Activated T-cell treated with anti-CD3 and anti-CD28 coated beads for 48 hours (primary cell): ENCODE measurements around the gene ZSCAN31.

Experiments used
- DNase-seq: peaks from one replicate; pipeline ENCODE4 v3.0.0-alpha.2; 2020; ENCODE audit warnings: low read depth

The ZSCAN31 gene

DNA sequence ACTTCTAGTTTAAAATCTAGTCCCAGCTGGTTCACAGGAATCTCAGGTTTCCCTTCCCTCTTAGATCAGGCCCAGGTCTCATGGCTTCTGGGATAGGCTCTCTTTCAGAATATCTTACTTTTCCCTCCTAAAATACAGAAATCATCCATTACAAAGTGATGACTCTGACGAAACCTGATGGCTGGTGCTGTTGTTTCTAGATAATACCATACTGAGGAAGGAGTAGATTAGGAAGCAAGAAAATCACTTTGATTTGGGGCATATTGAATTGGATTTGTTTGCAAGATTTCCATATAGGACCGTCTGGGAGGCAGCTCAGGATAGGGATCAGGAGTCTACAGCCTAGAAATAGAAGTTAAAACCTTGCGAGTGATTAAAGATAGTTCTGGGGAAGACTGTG, 17.4 kb upstream of the ZSCAN31 start:
- DNase-seq, result no peak

DNA sequence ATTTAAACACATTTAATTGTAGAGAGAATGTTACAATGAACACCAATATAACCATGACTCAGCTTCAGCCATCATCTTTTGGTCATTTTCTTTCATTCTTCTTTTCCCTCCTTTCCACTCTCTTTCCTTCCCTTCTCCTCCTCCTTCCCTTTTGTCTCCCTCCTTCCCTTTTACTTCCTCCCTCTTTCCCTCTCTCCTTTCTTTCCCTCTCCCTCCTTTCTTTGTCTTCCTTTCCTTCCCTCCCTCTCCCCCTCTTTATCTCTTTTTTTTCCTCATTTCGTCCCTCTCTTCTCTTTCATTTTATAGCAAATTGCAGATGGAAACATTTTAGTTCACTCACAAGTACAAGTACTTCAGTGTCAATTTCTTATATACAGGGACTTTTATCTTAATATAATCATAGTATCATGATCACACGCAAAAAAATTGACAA, 15.6 kb upstream of the ZSCAN31 start:
- DNase-seq, result no peak

DNA sequence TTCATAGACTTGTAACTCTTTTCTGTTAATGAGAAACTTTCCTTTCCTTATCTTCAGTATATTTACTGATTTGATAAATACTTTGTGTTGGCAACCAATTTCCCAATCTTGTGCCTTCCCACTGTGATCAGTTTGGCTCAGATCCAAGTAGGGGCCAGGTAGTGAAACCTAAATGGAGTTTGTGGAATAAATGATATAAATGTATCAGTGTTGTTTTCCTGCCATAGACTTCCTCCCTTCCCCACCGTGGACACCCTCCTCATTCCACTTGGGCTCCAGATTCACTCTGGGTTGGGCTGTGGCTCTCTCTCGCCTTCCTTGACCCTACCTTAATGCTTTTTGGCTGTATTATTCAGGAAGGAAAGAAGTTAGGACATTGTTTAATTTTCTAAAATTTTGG, 15.1 kb upstream of the ZSCAN31 start:
- no peak for DNase-seq

DNA sequence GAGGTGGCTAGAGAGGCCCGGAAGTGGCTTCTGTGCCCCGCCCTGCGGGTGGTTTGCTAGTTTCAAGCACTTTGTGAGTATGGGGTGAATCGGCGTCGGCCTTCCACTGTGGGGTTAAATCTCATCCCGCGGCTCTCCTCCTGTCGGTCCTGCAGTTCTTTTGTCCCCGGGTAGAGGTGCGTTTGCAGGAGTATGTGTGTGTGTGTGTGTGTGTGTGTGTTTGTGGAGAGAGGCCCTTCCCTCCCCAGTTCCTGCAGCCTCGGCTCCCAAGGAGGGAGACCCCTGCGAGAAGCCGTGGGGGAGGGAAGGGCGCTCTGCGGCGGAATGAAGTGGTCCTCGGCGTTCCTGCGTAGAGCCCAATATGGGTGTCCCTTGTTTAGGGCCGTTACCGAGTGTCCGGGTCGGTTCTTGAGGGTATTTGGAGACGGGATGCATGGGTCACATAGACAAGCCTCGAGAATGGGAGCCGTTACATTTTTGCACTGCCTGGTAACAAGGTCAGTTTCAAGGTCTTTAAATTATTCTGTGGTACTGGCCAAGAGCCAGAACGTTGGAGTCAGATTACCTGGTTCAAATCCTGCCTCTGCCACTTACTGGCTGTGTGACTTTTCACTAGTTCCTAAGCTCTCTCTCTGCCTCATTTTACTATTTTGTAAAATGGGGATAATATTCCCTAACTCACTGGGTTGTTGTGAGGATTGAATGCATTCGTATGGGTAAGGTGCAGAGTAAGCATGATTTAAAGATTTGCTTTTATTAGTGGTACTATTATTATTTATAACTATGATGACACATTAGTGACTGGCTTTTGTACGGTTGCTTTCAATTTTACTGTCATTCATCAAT, 14.2 kb upstream of the ZSCAN31 start, which contains the start of gene ZKSCAN3:
ZKSCAN3 (plus strand) TSS at position 56 of the 846 bp plus-strand sequence. CDS start 9,640 bp downstream, outside the sequence.
- DNase-seq, result peak; percentile 82

DNA sequence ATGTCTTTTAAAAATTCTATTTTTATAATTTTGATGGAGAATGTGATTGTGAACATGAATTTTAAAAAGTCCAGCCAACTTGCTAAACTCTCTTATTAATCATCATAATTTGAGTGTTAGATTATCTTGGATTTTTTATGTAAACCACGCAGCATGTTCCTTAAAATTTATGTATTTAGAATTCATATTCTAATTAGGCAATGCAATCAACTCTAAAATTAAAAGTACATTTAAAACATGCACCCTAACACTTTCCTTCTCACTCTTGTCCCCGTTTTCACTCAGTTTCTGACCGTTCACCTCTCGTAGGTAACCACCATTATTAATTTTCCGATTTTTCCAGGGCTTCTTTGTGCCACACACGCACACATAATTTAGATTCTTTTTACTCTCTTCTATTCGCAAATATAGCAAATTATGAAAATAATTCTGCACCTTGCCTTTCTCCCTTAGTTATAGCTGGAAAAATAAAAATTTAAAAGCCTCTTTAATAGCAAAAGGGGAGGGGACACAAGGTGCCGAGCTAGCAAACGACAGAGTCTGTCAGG, 13.5 kb upstream of the ZSCAN31 start:
- no peak for DNase-seq

DNA sequence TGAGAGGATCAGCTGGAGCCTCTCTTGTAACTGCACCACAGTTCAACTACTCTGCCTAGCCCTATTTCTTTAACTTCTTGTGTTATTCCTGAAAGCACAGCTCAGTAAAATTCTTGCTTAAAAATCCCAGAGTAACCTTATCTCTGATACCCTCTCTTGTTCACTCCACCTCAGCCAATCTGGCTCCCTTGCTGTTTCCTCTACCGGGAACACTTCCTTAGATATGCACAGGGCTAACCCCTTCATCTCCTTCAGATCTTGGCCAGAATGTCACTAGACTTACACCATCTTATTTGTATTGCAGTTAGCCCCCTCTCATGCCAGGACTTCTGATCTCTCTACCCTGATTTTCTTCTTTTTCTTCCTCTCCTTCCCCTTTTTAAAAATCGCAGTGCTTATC, 11.2 kb upstream of the ZSCAN31 start:
- no peak for DNase-seq

DNA sequence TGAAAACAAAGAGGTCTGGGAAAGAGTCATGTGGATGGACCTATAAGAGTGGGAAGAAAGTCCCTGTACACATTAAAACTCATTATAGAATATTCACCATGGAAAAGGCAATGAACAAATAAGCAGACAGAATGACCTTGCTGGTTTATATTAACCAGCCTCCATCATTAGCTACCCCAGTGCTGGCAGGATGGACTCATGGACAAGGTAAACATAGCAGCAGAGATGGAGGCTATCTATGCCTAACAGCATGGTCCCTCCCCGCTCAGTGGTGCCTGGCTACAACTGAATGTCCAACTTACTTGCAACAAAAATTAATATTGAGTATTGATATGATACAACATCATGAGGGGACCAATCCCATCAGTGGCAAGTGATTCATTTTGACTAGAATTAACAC, 9.3 kb upstream of the ZSCAN31 start:
- DNase-seq, result no peak

DNA sequence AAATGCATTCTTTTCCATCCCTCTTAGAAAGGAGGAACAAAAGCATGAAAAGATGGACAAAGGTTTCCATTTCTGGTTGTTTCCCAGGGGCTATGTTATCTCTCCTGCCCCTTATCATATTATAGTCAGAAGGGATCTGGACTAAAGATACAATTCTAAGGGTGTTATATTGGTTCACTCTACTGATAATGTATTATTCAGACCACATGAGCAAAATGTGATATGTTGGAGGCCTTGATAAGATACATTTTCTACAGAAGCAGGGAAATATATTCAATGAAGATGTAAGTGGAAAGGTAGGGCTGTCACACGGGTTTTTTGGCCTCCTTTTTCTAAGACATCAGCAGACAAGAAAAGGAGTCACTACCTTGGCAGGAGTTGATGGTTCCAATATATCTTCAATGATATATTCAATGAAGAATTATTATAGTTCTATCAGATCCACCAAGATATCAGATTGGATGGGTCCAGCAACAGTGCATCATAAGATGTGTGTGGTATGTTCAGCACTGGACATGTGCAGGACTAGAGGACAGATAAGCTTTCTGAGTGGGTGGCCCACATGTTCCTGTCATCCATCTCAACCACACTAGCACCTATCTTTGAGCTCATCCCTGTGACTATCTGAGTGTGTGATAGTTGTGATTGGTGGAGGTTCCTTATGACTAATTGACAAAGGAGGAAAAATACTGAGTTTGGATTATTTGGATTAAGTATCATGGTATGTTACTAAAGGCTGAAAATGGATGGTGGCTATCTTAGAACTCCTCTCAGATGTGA, 8.1 kb upstream of the ZSCAN31 start:
- DNase-seq, result no peak

DNA sequence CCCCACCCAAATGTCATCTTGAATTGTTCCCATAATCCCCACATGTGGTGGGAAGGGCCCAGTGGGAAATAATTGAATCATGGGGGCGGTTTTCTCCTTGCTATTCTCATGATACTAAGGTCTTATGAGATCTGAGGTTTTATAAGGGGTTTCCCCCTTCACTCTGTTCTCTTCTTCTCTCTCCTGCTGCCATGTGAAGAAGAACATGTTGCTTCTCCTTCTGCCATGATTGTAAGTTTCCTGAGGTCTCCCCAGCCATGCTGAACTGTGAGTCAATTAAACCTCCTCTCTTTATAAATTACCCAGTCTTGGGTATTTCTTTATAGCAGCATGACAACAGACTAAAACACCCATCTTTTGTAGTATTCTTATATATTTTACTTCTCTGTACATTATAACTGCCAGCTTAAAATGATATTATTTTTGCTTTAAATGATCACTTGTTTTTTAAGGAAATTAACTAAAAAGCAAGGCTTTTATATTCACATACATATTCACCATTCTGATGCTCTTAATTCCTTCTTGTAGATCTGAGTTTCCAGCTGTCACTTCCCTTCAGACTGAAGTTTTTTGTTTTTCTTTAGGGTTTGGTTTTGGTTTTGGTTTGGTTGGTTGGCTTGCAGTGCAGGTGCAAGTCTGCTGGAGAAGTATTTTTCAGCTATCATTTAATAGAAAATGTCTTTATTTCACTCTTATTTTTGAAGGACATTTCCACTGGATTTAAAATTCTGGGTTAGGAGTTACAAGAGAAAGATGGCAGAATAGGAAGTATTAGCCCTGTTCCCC, 4.6 kb upstream of the ZSCAN31 start:
- DNase-seq, result no peak

DNA sequence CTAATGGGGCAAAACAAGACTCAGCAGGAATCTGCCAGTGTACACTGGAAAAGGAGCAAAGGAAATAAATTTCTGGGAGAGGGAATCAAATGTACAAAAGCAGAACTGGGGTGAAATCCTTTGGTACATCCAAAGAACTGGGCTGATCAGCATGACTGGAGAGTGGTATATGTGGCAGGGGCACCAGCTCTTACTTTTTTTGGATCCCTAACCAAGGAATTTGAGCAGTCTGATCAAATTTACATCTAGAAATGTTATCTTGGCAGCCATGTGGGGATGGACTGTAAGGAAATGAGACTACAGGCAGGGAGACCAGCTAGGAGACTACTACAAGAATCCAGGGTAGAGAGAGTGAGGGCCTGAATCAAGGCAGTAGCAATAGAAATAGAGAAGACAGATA, 1.2 kb upstream of the ZSCAN31 start:
- DNase-seq, result no peak

DNA sequence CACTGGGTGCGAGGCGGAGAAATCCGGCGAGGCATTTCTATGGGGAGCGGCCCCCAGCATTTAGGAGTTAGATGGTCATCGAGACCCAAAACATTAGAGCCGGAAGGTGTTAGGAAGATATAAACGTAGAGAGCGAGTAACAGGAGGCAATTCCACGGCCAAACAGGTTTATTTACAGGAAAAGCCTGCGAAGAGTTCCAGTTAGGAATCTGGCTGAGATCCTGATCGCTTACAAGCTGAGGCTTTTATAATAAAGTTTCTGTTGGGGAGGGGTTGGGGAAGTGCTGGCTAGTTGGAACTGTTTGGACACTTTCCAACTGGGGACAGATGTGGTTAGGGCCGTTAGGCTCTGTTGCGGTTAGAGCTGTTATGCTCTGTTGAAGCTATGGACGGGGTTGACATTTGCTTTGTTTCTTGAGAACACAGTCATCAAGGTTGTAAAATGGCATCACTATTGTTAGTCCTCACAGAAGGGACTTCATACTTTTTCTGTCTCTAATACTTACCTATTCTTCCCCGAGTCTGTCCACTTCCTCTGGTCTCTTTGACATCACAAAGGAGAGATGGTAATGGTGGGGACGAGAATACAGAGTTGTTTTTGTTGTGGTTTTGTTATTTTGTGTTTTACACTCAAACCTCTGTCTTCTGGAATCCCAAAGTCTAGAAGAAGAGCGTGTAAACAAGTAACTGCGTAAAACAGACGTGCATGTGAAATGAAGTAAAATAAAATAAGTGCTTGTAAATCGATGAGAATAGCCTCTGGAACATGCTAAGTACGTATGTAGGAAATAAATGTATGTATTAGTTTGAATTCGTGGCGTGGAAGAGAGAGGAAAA, 554 bp upstream of the ZSCAN31 start:
- DNase-seq, result no peak

DNA sequence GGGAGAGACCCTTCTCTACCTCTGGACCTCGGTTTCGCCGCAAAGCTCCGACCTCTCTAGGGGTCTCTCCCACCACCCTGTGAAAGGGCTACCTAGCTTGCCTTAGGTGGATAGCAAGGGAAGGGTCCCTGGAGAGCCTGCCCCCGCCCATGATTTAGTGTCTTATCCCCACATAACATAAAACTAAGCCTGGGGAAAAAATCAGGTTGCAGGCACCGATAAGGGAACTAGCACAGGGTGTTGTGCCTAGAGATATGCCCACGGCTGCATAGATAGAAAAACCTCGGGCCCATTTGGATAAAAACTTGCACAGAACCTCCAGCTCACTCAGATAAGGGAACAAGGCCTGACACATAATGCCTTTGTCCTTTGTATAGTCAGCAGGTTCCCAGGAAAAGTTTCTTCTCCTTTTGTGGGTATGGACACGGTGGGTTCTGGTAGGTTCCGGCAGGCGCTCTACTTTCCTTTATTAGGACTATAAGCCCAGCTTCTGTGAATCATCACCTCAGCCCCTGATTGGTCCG, 846 bp downstream of the ZSCAN31 start:
- no peak for DNase-seq

DNA sequence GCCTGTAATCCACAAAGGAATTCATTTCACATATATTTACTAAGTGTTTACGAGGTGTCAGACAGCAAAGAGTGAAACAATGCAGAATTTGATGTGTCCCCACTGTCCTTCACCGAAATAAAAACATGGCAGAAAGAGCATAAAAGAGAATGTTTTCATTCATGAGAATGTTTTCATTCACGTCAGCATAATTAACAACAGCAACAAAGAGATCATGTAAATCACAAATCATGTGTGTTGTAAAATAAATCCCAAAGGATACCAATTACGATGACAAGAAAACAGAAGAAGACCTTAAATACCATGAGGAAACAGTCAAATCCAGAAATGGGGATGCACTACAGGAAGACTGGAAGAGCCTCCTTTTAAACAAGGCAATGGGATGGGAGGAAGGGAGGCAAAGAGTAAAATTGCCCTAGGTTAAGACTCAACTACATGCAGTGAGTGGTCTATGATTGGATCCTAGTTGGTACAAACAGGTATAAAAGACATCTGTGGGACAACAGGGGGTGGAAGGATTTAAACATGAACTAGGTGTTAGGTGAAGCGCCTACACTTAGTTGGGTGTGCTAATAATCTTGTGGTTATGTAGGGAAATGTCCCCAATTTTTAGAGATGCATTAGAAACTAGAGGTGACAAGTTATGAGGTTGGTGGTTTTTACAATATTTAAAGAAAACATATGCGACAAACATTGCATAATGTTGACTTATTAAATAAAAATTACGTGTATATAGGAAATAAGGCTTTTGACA, 1.5 kb downstream of the ZSCAN31 start:
- no peak for DNase-seq

DNA sequence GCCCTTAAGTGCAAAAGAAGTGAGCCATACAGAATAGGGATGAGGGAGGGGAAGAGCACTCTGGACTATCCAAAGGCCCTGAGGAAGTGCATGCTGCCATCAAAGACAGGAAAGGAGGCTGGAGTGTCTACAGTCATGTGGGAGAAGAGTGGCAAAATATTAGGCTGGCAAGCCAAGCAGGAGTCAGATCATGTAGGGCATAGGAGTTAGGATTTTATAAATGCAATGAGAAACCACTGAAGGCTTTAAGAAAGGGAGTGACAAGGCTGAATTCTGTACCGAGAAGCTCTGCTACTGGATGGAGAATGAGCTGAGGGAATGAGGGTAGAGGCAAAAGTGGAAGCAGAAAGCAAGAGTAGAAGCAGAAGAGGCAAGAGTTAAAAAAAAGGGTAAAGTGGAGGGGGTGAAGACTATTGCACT, 2.3 kb downstream of the ZSCAN31 start:
- no peak for DNase-seq

DNA sequence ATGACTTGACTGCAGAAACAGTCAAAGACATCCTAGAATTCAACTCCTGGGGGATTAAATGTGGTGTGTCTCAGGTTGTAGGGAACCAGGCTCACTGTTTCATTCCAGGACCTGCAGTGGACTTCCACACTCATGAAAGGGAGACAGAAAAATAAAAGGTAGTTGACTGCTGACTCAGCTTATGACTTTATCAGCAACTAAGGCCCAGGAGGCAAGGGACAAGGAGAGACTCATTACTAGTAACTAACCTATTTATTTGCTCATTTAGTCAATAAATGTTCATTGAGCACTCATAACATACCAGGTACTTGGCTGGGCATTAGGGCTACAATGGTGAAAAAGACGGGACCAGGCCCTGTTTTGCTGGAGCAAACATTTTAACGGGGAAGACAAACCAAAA, 2.9 kb downstream of the ZSCAN31 start:
- no peak for DNase-seq

DNA sequence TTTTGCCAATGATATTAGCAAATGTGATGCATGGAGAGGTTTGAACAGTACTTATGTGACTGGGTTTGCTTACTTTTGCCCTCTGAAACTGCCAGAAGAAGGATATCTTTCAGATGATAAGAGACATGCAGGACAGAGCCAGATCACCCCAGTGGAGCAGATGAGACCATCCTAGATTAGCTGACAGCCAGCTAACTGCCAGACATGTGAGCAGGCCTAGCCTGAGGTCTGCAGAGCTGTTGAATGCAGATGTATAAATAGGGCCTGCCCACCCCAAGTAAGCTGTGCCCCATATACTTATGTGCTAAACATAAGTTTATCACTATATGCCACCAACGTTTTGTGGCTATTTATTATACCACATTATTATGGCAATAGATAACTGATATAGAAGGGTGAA, 5.9 kb downstream of the ZSCAN31 start:
- DNase-seq, result no peak

DNA sequence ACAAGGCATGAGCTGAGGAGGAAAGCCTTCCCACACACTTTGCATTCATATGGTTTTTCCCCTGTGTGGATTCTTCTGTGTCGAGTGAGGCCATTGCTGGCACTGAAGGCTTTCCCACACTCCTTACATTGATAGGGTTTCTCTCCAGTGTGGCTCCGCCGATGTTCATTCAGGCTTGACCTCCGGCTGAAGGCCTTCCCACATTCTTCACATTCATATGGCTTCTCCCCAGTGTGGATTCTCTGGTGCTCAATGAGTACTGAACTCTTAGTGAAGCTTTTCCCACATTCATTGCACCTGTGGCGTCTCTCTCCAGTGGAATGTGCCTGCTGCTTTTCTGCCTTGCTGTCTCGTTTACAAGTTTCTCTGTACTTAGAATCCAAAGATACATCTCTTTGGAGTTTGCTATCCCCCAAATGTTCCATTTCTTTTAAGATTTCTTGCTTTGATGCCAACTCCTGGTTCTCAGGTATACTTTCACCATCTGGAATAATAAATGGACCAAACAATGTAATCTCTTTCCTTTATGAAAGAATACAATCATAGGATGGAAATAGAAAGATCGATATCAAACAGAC, 9.5 kb downstream of the ZSCAN31 start:
- DNase-seq, result no peak

DNA sequence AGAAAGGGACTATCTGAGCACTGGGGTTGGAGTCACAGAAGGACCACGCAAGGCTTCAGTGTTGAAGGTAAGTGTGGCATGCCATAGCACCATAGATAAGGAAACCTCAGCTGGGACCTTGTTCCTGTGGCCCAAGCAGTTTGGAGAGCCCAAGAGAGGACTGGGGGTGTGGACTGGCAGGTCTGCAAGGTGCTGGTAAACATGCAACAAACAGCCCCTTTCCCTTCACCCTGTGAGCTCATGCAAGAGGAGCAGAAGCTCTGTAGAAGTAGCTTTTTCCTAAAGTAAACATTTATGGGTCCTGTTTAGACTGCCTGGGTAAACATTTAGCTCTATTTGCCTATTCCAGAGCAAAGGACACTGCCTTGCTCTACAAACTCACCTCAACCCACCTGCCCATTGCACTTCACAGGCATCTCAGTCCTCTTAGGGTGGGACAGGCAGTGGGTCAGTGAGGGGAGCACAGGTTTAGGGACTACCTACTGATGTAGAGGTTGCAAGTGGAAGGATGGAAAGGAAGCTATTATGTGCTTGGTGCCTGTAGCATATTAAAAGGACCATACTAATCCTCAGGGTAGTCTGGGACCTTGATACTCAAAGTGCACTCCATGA, 12.0 kb downstream of the ZSCAN31 start:
- no peak for DNase-seq

DNA sequence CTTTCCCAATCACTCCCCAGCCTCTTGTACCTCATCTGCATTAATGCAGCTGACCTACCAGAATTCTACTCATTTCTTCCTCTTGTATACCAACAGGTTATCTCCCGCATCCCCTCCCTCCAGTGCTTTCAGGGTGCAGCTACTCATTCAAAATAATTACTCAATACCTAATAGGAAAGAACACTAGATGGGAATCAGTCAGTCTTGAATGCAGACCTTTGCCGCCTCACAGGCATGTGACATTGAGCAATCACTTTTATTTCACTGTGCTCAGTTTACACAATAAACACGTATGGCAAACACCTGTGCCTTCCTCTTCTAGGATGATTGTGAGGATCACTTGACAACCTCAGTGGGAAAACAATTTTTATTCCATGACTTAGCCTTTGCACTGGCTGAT, 13.3 kb downstream of the ZSCAN31 start:
- no peak for DNase-seq
